Nucleus accumbens (tissue), 56 donors: ENCODE data around the gene CDH6.

ENCODE experiments used
- DNase-seq, 56 donors: peaks; one replicate each; lab custom pipeline; 2025; lab: John Stamatoyannopoulos, UW

Gene CDH6

DNA sequence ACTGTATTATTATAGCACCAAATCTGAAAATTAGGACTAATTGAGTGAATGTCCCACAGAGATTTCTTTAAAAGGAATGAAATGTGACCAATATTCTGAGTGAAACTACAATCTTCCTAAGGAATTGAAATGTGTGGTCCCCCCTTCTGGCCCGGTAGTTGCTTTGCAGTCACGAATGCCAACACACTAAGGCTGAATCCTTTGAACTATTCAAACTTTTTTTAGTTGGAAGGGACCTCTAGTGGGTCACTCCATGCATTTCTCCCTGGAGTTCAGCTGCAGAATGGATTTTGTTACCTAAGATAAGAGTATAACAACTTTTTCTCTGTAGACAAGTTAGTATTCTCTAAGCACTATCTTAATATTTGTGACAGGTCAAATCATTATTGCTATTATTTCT, 2.8 kb downstream of the CDH6 start:
- no peak for DNase-seq

DNA sequence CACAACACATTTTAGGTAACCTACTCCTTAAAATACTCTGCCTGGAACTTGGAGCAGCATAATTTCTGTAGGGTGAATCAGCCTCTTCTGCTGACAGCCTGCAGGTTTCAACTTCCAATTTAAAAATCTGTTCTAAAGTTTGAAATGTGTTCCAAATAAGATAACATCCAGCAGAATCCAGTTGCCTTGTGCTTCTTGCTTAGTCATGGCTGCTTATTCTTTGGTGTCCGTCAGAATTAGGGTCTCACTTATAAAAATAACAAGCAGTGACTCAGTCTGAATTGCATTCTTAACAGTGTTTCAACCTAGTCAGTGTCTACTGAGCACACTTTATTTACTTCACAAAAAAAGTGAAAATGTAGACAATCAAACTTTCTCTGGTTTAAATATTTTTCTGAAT, 3.7 kb downstream of the CDH6 start:
- no peak for DNase-seq

DNA sequence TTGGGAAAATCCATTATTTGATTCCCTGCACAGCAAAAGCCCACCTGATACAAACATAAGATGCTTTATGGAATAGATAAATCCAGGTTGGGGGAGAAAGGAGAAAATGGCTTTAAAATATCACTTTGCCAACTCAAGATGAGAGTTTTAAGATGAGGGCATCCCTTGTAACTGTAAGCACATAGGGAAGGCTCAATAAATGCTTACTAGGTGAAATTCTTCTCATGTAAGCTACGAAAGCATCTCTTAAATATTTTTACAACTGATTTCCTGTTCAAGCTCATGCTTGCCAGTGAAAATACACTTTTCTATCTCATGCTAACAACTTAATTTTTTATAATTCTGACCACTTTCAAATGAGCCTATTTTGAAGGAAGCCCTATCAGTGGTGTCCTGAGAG, 11.5 kb downstream of the CDH6 start:
- no peak for DNase-seq

DNA sequence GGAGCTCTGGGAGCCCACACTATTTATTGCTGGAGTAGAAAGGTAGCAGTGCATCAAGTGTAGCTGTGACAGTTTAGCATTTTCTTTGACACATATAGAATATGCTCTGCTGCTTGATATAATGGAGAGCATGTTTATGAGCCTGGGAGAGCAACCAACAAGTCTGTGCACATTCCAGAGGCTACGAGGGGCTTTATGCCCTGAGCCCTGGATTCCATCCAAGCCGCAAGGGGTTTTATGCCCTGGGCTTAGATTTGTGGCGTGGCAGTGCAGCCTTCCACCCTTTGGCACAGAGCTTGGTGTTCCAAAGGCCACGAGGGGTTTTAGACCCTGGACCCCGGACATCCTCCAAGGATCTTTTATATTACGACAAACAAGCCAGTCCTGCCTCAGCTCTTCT, 14.6 kb downstream of the CDH6 start:
- DNase-seq = no peak

DNA sequence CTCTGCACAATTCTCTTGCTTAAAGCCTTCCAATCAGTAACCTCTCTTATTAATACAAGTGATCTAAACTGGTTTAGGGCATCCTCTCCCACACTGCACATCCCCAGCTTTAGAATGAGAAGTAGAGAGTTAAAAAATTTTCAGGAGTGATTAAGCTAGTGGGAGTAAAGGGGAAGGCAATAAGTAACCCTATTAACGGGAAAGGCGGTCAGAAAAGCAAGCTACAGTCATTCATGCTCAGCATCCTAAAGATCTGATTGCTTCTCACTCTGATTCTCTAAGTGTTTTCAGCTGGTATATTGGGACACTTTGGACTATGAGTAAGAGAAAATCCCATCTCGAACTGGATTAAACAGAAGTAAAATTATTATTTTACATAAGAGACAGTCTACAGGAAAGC, 15.8 kb downstream of the CDH6 start:
- DNase-seq = no peak

DNA sequence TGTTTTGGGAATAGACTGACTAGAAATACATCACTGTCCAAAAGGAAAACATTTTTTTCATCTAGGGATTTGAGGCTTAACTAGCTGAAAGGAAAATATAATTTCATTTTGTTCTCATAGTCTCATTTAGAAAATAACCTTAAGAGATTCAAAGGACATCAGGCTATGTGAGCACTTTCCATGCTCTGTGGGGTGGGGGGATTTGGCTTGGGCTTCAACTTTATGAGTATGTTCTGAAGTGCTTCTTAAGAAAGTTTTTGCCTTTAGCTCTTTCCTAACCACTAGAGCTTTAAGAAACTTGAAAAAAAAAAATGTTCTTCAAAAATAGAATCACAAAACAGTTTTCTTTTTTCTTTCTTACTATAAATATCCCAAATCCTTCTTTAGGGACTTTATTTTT, 17.6 kb downstream of the CDH6 start:
- DNase-seq = no peak

DNA sequence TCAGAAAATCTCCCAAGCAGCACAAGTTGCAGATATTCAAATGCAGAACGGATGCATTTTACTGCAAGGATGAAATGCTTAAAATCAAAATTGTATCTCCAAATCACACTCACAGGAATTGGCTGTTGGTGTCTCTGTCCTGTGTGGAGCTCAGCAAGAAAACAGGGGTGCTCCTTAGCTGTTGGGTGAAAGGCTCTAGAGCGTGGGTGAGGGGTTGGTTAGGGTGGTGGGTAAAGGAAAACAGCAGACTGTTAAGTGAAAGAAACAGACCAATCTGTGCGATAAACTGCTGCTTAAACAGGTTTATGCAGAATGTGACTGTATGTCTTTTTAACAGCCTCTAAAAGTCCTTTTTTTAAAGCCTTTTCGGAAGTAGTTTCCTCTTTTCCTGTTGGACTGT, 19.8 kb downstream of the CDH6 start:
- DNase-seq = no peak

DNA sequence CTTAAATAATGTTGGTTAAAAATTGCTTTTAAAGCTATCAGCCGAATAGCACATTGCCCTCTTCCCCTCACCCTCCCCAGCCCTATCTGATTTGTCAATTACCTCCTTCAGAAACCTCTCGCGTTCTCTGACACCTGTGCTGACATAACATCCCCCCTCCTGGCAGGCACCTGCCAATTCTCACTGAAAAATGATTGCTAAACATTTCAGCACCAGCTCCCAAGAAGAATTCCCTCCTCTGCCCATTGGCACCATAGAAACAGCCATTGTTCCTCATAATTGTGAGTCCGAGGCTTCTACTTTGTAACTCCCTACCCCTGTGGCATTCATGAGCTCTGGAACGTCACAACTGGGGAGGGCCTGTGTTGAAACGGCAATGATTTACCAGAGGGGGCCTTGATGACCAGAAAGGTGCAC, 20.2 kb downstream of the CDH6 start:
- no peak for DNase-seq

DNA sequence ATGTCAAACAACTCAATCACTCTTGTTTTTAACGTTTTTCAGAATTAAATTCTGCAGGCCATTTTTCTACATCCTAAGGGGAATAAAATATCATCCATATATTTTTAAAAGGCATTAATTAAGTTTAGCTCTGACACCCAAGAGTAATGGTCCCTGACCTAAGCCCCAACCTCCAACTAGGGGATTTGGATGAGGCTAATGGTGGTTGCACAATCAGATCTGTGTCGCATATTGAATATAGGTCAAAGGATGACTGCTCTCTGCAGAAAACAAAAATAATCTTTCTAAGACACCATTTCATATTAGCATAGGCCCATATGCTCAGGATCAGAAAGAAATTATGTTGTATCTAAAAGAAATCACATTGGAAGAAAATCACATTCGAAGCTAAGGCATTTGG, 20.7 kb downstream of the CDH6 start:
- no peak for DNase-seq

DNA sequence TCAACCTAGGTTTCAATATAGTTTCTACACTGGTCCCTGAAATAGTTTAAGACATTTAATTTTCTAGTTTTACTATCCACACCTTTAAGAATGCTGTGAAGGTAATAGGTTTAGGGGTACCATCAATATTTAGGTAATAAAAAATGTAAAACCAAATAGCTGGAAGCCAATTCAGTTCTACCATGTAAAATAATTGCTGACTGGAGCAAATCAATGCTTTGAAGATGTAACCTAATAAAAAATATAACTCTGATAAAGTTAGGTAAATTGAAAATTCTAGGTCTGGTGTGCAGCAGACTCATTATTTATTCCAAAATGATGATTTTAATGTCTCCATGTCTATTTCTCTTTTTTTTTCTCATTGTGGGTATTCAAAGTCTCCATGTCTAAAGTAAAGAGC, 21.8 kb downstream of the CDH6 start:
- DNase-seq = no peak

DNA sequence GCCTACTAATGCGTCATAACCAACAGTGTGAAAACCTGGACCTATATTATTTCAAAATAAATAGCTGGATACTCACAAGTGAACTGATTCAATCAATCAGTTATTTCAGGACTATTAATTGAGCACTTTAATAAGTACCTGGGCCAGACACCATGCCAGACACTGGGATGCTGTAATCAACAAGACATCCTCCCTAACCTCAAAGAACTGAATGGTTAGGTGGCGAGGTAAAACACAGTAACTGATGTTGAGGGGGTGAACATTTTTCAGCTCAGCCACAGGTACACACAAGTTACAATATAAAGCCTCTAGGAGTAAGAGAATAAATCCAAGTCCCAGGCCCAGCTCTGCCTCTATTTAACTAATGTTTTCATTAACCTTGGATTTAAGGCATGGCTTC, 24.0 kb downstream of the CDH6 start:
- no peak for DNase-seq

DNA sequence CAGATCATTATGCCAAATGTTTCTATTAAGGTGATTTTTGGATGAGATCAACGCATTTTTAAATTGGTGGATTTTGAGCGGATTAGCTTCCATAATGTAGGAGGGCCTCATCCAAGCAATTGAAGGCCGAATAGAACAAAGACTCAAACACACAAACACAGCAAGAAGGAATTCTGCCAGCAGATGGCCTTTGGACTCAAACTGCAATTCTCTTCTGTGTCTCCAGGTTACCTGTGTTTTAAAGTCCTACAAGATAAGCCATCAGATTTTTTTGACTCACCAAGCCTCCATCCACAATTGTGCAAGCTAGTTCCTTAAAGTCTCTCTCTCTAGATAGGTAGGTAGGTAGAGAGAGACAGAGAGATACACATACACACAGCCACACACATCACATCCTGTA, 25.5 kb downstream of the CDH6 start:
- no peak for DNase-seq

DNA sequence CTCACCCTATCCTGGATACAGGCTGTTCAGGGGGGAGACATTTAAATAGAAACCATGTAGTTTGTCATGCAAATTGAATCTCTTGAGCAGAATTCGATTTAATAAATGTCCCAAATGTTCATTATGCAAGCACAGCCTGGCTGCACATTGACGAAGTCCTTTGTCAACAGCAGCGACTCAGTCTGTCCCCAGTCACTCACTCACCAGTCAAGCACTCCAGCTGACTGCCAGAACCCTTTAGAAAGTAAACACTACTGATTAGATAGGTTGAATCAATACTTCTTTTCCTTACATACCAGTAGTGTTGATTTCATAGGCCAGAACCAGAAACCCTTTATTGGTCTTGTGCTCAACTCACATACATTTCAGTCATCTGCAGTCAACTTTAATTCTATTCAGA, 27.5 kb downstream of the CDH6 start:
- DNase-seq = no peak

DNA sequence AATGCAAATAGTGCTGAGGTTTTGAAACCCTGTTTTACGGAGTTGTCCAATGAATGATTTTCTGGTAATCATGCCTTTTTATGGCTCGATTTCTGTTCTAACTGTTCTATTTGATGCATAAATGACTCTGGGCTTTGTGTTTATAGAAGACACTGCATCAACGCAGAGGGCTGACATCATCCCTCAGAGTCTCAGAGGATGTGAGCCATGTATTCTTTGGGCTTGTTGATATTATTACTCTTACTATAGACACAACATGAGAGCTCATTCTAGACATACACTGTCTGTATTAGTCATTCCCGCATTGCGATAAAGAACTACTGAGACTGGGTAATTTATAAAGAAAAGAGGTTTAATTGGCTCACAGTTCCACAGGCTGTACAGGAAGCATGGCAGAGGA, 31.6 kb downstream of the CDH6 start:
- DNase-seq = no peak

DNA sequence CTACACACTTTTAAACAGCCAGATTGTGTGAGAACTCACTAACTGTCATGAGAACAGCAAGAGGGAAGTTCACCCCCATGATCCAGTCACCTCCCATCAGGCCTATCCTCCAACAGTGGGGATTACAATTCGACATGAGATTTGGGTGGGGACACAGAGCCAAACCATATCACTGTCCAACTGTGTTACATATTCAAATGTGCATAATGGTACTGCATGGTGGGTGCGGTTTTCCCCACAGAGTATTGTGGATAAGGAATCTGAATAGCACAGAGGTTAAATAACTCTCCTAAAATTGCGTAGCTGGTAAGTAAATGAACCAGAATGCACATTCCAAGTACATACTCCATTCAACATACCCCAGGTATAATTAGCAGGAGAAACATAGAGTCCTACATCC, 32.1 kb downstream of the CDH6 start:
- DNase-seq = no peak

DNA sequence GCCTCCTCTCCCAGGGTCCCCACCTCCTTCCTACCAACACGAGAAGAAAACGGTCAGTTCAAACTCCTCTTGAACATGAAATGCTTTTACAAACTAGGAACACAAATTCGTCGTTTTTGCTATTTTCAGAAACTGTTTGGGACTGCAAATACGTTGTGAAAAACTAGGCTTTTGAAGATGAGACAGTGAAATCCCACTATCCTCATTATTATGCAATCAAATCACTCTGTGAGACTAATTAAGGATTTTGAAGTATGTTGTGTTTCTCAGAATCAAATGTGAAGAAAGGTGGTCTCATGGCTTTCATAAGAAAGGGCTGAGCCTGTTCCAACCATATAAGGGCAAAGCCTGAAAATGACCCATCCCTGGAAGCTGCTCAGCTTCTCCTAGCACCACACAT, 33.2 kb downstream of the CDH6 start:
- DNase-seq = no peak

DNA sequence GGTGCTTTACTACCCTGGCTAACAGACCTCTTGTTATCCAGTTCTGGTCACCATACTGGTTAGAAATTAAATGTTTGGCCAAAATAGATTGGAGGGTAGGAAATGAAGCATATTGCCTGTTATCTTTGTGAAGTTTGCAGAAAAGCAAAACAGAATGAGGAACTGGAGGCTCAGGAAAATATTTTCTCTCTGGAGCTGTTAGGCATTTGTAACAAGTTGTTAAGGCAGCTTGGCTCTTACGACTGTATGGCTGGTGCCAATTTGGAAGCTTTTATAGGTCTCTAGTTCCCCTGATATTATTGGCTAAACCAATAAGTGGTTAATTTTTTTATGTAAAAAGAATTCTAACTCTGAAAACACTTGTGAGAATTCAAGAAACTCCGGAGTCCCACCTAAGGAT, 35.8 kb downstream of the CDH6 start:
- no peak for DNase-seq

DNA sequence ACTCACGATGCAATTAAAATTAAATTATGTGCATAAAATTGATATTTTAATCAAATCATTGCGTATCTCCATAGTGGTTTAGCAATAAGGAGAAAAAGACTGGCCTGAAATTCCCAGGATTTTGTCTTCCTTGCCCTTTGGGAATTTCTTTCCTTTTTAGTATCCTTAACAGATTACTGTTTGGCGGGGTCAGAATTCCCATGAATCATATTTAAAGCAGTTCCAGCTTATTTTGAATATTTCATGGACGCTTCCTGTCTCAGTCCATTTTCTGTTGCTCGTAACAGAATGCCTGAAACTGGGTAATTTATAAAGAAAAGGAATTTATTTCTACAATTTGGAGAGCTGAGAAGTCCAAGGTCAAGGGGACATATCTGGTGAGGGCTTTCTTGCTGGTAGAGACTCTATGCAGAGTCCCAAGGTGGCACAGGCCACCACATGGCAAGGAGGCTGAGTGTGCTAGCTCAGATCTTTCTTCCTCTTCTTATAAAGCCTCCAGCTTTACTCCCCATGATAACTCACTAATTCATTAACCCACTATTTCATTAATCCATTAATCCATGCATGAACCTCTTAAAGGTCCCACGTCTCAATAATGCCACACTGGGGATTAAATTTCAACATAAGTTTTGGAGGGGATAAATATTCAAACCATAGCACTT, 37.8 kb downstream of the CDH6 start:
- DNase-seq = no peak

DNA sequence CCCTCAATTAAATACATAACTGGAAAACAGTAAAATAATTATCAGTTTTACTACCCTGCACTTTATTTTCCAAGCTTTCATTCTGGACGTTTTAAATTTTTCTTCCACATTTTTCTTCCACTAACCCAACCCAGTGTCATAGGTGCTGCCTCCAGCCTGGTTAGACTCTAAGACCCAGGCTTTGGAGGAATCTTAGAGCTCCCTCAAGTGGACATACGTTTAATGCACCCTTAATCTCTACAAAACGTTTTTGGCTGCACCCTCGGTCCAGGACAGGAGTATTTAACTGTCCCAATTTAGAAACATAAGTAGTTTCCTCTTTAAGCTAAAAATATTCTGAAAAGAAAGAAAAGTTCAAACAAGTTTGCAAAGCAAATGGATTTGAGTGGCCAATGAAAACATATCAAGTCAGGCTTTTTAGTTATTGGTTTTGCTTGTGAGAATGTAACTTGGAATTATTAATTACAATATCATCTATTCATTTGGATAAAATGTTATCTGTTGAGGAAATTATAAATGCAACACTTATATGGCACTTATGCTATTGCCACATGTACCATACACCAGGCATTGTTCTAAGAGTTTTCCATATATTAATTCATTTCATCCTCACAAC, 38.9 kb downstream of the CDH6 start:
- DNase-seq = peak in 7 of 56 donors; percentile 3 to 34 (median 13)

DNA sequence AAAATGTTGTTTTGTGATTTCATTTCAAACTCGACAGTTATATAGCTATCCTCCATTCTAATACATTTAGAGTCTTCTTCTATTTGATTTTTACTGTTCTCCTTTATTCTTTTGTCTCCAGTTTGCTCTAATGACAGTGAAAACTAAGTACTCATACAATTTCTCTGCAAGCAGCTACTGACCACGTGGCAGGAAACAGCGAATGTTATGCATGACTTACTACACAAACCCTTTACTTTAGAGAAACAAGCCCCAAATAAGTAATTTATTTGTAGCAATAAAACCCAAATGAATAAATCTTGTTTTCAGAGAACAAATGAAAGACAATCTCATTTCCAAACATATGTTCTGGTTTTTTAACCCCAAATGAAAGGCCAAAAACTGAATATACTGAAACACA, 41.9 kb downstream of the CDH6 start:
- DNase-seq = no peak

DNA sequence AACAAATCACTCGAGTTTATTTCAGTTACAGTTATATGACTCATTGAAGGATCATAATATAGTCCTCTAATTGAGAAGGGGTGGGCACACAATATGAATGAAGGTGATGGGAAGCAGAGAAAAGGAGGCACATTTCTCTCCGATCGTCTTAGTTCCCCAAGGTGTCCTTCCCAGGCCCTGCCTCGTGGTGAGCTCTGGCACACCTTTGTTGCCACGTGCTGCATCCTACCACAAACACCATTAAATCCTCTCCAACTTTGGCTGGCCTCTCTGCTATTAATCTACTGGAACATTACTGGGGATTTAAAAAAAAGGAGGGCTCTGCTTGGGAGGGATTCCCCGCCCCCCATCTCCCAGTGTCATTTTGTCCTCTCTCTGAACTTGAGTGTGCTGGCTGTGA, 42.9 kb downstream of the CDH6 start:
- no peak for DNase-seq

DNA sequence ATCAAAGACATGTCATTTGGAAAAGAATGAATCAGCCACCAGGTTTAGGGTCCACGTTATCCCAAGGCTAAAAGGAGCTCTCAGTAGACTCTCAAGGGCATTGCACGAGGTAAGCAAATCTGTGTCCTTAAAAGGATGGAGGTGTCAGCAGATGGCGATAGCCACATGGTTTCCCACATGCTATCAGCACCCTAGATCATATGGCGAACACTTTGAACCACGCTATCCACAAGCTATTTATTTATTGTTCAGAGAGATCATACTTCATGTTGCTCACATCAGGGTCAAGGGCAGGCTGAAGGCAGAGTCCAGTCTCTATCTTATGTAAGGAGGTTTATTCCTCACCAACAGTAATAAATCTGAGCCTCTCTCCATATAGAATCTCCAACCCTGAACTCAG, 43.7 kb downstream of the CDH6 start:
- DNase-seq = no peak

DNA sequence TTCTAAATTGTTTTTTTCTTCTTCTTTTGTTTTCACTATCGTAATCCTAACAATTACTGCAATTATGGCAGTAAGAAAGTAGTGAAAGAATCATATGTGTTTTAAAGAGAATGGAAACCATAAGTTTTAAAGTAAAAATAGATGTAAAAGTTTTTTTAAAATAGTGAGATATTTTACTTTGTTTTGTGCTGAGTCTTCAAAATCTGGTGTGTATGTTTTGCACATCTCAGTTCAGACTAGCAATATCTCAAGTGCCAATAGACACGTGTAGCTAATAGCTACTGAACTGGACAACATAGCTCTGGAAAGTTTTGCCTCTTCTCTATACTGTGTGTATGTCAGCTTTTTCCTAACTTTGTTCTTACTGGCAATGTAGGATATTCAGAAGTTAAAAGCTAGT, 45.0 kb downstream of the CDH6 start:
- no peak for DNase-seq
